Memory B cell (primary cell): ENCODE measurements around the gene RBM38.

Experiments used
- ATAC-seq: fragments of 150-1000 bp; cut with Tn5 transposase; 2 replicates; pipeline ENCODE4 v1.10.0; 2021; ENCODE audit warnings: low read depth, mild to moderate bottlenecking, moderate library complexity
- DNase-seq, 2 donors: peaks; one replicate each; pipeline ENCODE4 v3.0.0; 2022; ENCODE audit warnings: low spot score in 2 of 2
- H3K27ac Mint-ChIP-seq: one replicate; pipeline ENCODE4 v1.8.0; 2022; ENCODE audit warnings: mild to moderate bottlenecking, moderate library complexity, mixed read lengths
- H3K27me3 Mint-ChIP-seq: one replicate; pipeline ENCODE4 v1.8.0; 2022; ENCODE audit warnings: mixed read lengths
- H3K36me3 Mint-ChIP-seq: one replicate; pipeline ENCODE4 v1.8.0; 2022; ENCODE audit warnings: mild to moderate bottlenecking, mixed read lengths
- H3K4me1 Mint-ChIP-seq: one replicate; pipeline ENCODE4 v1.8.0; 2022; ENCODE audit warnings: mixed read lengths
- H3K4me3 Mint-ChIP-seq: one replicate; pipeline ENCODE4 v1.8.0; 2022; ENCODE audit warnings: mild to moderate bottlenecking, moderate library complexity, mixed read lengths
- H3K9me3 Mint-ChIP-seq: one replicate; pipeline ENCODE4 v1.8.0; 2022; ENCODE audit warnings: mixed read lengths

RBM38 gene

DNA sequence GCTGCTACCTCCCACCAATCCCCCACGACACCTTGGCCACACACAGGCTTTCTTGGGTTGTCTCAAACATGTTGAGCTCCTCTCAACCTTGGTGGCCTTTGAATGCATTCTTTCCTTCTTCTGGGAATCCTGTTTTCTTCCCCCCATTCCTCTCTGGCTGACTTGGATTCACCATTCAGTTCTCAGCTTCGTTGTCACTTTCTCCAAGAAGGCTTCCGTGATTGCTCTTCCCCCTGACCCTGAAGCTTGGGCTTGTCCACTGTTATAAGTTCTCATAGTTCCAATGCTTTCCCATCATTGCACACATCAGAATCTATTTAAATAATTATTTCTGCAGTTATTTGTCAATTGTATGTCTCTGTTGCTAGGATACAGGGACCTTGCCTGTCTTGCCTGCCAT is 64.2 kb downstream of the RBM38 start:
- H3K27me3 Mint-ChIP-seq, result no peaks in the 10 kb centered on the region
- H3K9me3 Mint-ChIP-seq, result no peaks in the 10 kb centered on the region
- H3K27ac Mint-ChIP-seq, result no peak overlapping the region
- no peaks in the 10 kb centered on the region for H3K36me3 Mint-ChIP-seq
- ATAC-seq (no peak), DNase-seq (no peak)
- H3K4me1 Mint-ChIP-seq, result peaks cover 43% of the 10 kb centered on the region
- no peak overlapping the region for H3K4me3 Mint-ChIP-seq

GRCh38 chr20:57456116-57456515 is 64.9 kb downstream of the RBM38 start:
- no peak overlapping the region for H3K4me3 Mint-ChIP-seq
- H3K27ac Mint-ChIP-seq, result no peak overlapping the region
- DNase-seq (no peak), ATAC-seq (no peak)
- peaks cover 37% of the 10 kb centered on the region for H3K4me1 Mint-ChIP-seq
- H3K9me3 Mint-ChIP-seq, result no peaks in the 10 kb centered on the region
- H3K27me3 Mint-ChIP-seq, result no peaks in the 10 kb centered on the region
- H3K36me3 Mint-ChIP-seq, result no peaks in the 10 kb centered on the region

DNA sequence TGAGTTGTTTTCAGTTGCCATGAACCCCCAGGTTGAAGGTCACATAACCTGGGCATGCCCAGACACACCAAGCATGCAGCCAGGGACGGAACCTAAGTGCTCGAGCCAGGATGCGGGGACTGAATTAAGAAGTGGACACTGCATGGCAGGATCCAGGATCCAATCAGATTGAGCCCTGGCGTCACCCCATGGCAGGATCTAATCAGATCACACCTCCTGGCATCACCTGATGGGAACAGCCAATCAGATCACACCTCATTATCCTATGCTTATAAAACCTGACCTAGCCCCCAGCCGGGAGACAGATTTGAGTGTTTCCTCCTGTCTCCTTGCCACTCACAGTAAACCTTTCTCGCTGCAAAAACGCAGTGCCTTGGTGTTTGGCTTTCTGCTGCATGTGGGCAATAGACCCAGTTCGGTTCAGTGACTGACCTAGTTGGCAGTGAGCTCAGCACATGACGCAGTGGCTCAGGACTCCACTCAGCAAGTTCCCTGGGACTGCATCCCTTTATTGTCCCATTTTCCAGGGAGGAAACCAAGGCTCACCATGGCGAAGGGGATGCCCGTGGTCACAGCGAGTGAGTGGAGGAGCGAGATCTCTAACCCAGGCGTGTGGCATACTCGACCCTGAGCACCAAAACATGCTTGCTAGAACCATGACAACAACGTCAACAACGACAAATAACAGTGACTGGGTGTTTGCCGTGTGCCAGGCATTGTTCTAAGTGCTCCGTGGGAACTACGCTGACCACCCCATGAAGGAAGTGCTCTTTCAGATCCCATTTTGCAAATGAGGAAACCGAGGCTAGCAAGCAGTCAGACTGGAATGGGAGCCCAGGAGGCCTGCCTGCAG is 66.3 kb downstream of the RBM38 start:
- Mint-ChIP-seq H3K36me3 (no peaks in the 10 kb centered on the region), H3K4me3 (no peak overlapping the region), H3K27me3 (no peaks in the 10 kb centered on the region), H3K4me1 (peaks cover 24% of the 10 kb centered on the region), H3K9me3 (no peaks in the 10 kb centered on the region), H3K27ac (no peak overlapping the region)
- DNase-seq (no peak), ATAC-seq (no peak)

DNA sequence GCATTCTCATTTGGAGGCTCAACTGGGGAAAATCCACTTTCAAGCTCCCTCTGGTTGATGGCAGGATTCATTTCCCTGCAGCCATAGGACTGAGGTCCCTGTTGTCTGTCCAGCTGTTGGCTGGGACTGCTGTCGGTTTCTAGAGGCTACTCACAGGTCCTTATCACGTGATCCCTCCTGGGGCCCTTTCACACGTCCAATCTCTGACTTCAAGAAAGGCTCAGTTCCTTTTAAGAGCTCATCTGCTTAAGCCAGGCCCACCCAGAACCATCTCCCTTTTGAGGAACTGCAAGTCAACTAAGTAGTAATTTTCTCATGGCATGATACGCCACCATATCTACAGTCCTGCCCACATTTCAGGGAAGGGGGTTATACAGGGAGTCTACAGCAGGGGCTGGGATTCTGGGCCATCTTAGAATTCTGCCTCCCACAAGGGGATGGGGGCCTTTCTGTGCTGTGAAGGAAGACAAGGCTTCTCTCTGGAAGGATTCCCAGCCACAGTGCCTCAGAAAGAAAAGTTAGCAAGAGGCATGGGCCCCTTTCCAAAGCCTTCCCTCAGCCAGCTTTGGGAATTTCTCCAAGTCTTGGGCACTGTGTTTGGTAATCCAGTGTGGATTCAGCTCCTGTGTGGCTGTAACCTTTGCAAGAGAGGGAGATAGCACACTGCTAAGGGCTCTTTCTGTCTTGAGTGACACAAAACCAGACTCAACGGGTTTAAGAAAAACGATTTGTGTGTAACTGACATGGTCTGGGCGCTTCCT is 67.4 kb downstream of the RBM38 start:
- H3K4me1 Mint-ChIP-seq, result peaks cover 25% of the 10 kb centered on the region
- H3K9me3 Mint-ChIP-seq, result no peaks in the 10 kb centered on the region
- no peaks in the 10 kb centered on the region for H3K36me3 Mint-ChIP-seq
- no peaks in the 10 kb centered on the region for H3K27me3 Mint-ChIP-seq
- ATAC-seq (peak; percentile 42), DNase-seq (no peak)
- H3K4me3 Mint-ChIP-seq, result no peak overlapping the region
- no peak overlapping the region for H3K27ac Mint-ChIP-seq
